ENCODE results near the gene LENEP.

DNA sequence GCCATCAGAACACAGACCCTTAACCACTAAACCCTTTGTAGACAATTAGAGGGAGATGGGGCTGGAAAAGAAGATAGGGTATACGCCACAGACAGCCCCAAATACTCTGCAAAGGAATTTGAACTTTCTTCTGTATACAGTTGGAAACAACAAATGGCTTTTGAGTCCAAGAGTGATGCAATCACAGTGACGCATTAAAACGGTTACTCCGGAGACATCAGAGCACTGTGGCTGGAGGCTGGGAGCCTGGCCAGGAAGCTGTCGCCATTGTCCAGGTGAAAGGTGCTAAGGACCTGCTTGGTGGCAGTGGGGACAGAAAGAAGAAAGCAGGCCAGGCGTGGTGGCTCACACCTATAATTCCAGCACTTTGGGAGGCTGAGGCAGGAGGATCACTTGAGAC lies 6.1 kb upstream of the LENEP start:
- TF ChIP-seq, protein P1, sequence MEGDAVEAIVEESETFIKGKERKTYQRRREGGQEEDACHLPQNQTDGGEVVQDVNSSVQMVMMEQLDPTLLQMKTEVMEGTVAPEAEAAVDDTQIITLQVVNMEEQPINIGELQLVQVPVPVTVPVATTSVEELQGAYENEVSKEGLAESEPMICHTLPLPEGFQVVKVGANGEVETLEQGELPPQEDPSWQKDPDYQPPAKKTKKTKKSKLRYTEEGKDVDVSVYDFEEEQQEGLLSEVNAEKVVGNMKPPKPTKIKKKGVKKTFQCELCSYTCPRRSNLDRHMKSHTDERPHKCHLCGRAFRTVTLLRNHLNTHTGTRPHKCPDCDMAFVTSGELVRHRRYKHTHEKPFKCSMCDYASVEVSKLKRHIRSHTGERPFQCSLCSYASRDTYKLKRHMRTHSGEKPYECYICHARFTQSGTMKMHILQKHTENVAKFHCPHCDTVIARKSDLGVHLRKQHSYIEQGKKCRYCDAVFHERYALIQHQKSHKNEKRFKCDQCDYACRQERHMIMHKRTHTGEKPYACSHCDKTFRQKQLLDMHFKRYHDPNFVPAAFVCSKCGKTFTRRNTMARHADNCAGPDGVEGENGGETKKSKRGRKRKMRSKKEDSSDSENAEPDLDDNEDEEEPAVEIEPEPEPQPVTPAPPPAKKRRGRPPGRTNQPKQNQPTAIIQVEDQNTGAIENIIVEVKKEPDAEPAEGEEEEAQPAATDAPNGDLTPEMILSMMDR (optimal IDR thresholded peaks at IDR 0.05 in 1 of 3, IDR thresholded peaks at IDR 0.05 in 1 of 3, conservative IDR thresholded peaks at IDR 0.05 in 1 of 3; ENCODE audit: extremely low read depth in 1 of 3, insufficient read depth in 2 of 3, low read length in 3 of 3): no peak
- TF ChIP-seq EZH2 (IDR thresholded peaks at IDR 0.05; ENCODE audit: low read length): no peak

Data from keratinocyte (primary cell).